Duodenal mucosa (tissue), 2 donors: Measurements from ENCODE around the gene CIC.

Experiments used
- H3K27ac ChIP-seq: one replicate; pipeline ENCODE4 v1.7.0; 2013; ENCODE audit warnings: low read depth, low read length
- H3K27me3 ChIP-seq, 2 donors: one replicate each; pipeline ENCODE4 v1.7.0; 2013; ENCODE audit warnings: low read length in 2 of 2, control low read depth in 1 of 2; ENCODE audit not compliant: insufficient read depth in 2 of 2, control insufficient read depth in 1 of 2
- H3K36me3 ChIP-seq, 2 donors: one replicate each; pipeline ENCODE4 v1.7.0; 2013; ENCODE audit warnings: low read length in 2 of 2, control low read depth in 1 of 2; ENCODE audit not compliant: insufficient read depth in 2 of 2, control insufficient read depth in 1 of 2
- H3K4me1 ChIP-seq, 2 donors: one replicate each; pipeline ENCODE4 v1.7.0; 2013; ENCODE audit warnings: low read length in 2 of 2, control low read depth in 1 of 2; ENCODE audit not compliant: insufficient read depth in 2 of 2, control insufficient read depth in 1 of 2
- H3K4me3 ChIP-seq, 2 donors: one replicate each; pipeline ENCODE4 v1.7.0; 2013; ENCODE audit warnings: low read length in 2 of 2, low read depth in 1 of 2
- H3K9ac ChIP-seq, 2 donors: one replicate each; pipeline ENCODE4 v1.7.0; 2013; ENCODE audit warnings: low read length in 2 of 2, low read depth in 1 of 2
- H3K9me3 ChIP-seq, 2 donors: one replicate each; pipeline ENCODE4 v1.7.0; 2013; ENCODE audit warnings: low read length in 2 of 2, control low read depth in 1 of 2; ENCODE audit not compliant: control insufficient read depth in 1 of 2

CIC gene

DNA sequence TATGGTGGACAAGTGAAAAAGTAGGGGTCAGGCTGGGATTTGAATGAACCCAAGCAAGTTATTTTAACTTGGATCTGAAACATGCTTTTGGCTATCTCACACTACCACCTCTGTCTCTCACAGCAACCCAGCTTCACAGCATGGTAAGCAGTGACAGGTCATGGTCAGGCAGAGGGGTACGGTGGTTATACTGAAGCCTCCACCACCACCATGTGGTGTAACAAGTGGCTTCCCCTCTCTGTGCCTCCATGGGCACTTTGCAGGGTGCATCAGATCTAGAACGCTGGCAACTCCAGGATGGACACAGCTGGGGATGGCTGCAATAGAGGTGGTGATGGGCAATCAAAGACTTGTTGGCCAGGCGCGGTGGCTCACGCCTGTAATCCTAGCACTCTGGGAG is 43.3 kb downstream of the CIC start:
- Histone ChIP-seq H3K4me3 (no peak overlapping the region), H3K27ac (no peak overlapping the region), H3K27me3 (peaks cover 17 to 30% of the 10 kb centered on the region in 2 donors), H3K4me1 (peaks cover 0 to 7% of the 10 kb centered on the region in 2 donors), H3K9ac (no peak overlapping the region), H3K36me3 (no peaks in the 10 kb centered on the region), H3K9me3 (no peaks in the 10 kb centered on the region)

DNA sequence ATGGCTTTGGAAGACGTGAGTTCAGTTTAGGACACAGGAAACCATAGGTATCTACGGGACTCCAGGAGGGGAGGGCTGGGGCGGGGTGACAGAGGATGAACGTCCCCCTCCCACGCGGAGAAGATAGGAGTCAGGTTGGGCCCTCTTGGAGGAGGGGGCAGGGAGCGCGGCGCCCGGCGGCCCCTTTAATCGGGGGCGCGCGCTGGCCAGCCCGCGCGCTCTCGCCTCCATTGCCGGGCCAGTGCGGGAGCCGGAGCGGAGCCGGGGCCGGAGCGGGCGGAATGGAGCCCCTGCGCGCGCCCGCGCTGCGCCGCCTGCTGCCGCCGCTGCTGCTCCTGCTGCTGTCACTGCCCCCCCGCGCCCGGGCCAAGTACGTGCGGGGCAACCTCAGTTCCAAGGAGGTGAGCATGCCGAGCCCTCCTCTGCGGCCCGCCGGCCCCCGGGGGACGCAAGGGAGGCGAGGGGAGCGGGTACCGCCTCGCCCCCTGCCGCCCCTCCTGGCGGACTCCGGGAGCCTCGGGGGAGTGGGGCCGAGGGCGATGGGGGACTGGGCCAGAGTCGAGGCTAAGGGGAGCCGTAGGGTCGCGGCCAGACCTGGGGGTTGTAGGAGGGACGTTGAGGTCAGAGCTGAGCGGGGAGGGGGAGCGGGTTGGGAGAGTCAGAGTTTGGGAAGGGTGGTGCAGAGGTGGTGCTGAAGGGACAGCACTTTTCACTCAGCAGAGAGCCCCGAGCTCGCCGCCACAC is 44.2 kb downstream of the CIC start, which contains the start of gene TMEM145:
Gene TMEM145, plus strand, starts transcription at position 214 of the 744 bp plus-strand sequence. Its CDS starts 68 bp downstream, at position 282.
- Histone ChIP-seq H3K4me3 (peak within 1 kb of the TSS; percentile 40 to 51), H3K27ac (no peak within 1 kb of the TSS), H3K9ac (no peak within 1 kb of the TSS), H3K4me1 (peaks cover 0 to 7% of the 10 kb centered on the region in 2 donors), H3K36me3 (no peaks in the 10 kb centered on the region), H3K27me3 (peaks cover 17 to 30% of the 10 kb centered on the region in 2 donors), H3K9me3 (no peaks in the 10 kb centered on the region)

DNA sequence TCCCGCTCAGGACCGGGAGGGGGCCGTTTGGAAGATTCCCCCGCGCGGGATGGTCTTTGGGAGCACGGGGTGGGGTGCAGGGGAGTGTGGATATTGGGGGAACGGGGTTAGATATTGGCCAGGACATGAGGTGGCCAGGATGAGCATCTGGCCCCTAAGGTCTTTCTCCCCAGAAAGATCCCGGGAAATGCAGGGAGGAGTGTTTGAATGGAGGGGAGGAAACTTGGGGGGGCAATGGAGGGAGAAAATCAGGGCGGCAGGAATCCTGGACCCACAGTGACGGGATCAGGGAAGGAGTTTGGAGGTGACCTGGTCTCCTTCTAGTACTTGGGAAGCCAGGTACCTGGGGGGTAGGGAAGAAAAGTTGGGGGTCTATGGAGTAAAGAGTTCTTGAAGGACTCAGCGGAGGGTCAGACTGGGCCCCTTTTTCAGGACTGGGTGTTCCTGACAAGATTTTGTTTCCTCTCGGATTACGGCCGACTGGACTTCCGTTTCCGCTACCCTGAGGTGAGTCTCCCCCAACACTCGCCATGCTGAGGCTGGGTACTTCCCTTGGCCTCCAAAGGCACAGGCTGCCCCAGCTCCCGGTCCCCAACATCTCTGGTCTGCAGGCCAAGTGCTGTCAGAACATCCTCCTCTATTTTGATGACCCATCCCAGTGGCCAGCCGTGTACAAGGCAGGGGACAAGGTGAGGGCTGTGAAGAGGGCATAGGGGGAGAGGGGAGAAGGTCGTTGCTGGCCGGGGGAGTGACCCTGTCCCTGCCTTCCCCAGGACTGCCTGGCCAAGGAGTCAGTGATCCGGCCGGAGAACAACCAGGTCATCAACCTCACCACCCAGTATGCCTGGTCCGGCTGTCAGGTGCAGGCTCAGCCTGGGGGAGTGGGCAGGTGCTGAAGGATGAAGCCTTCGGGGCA is 45.0 kb downstream of the CIC start:
- H3K9ac ChIP-seq: no peak overlapping the region
- H3K4me3 ChIP-seq: no peak overlapping the region
- peaks cover 17 to 30% of the 10 kb centered on the region in 2 donors for H3K27me3 ChIP-seq
- H3K4me1 ChIP-seq: peaks cover 0 to 7% of the 10 kb centered on the region in 2 donors
- H3K9me3 ChIP-seq: no peaks in the 10 kb centered on the region
- no peaks in the 10 kb centered on the region for H3K36me3 ChIP-seq
- H3K27ac ChIP-seq: no peak overlapping the region

DNA sequence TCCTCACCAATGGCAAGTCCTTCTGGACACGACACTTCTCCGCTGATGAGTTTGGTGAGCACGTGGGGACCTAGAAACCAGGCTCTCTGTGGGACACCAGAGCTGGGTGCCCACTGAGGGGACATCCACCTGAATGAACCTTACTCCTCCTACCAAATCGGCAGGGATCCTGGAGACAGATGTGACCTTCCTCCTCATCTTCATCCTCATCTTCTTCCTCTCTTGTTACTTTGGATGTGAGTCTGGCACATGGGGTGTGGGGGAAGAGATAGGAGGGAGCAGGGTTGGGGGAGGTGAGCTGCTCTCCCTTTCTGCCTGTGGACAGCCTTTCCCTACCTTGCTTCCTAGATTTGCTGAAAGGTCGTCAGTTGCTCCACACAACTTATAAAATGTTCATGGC is 46.0 kb downstream of the CIC start:
- Histone ChIP-seq H3K9ac (no peak overlapping the region), H3K4me3 (no peak overlapping the region), H3K4me1 (peaks cover 0 to 7% of the 10 kb centered on the region in 2 donors), H3K9me3 (no peaks in the 10 kb centered on the region), H3K36me3 (no peaks in the 10 kb centered on the region), H3K27me3 (peaks cover 17 to 30% of the 10 kb centered on the region in 2 donors), H3K27ac (no peak overlapping the region)

DNA sequence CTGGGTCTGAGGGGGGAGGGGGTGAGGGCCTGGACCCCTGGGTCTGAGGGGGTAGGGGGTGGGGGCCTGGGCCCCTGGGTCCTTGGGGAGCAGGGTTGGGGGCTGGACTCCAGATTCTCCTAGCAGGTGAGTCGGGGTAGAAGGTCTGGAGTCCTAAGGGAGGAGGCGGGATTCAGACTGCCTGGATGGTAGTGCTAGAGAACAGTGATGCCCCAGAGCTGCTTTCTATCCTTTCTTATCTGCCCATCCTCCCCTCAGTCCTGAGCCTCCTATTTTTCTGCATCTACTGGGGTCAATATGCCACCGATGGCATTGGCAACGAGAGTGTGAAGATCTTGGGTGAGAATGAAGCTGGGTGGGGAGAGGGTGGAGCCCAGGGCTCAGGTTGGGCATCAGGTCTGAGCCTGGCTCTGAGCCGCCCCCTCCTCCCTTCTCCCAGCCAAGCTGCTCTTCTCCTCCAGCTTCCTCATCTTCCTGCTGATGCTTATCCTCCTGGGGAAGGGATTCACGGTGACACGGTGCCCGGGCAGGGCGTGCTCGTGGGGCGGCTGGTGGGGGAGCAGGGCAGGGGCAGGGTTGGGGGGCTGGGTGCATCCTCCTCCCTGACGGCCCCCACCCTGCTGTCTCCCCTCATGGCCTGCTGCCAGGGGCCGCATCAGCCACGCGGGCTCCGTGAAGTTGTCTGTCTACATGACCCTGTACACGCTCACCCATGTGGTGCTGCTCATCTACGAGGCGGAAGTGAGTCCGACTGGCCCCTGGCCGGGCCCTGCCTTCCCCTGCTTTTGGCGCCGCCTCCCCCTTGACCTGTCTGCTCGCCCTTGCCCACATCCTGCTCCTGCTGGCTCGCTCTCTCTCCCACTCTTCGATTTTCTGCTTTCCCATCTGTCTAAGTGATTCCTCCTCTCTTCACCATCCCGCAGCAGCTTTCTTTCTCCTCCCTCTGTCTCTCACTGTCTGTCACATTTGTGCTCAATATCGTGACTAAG is 47.5 kb downstream of the CIC start:
- no peaks in the 10 kb centered on the region for H3K36me3 ChIP-seq
- H3K9ac ChIP-seq: no peak overlapping the region
- no peaks in the 10 kb centered on the region for H3K9me3 ChIP-seq
- peak overlapping the region in 1 of 2 donors; percentile 16 for H3K4me3 ChIP-seq
- H3K27me3 ChIP-seq: peaks cover 17 to 31% of the 10 kb centered on the region in 2 donors
- H3K27ac ChIP-seq: no peak overlapping the region
- peaks cover 0 to 7% of the 10 kb centered on the region in 2 donors for H3K4me1 ChIP-seq

DNA sequence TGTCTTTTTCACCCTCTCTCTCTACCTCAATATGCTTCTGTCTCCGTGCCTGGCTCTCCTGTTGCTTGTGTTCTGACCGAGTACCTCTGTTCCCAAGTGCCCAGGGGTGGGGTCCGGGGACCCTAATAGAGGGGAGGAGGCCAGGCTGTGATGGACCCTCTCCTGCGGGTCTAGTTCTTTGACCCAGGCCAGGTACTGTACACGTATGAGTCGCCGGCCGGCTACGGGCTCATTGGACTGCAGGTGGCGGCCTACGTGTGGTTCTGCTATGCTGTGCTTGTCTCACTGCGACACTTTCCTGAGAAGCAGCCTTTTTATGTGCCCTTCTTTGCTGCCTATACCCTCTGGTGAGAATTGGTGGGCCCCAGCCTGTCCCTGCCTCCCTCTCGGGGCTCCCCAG is 48.5 kb downstream of the CIC start:
- no peaks in the 10 kb centered on the region for H3K36me3 ChIP-seq
- no peak overlapping the region for H3K9ac ChIP-seq
- no peaks in the 10 kb centered on the region for H3K9me3 ChIP-seq
- H3K27me3 ChIP-seq: peaks cover 19 to 33% of the 10 kb centered on the region in 2 donors
- H3K4me1 ChIP-seq: peaks cover 0 to 7% of the 10 kb centered on the region in 2 donors
- no peak overlapping the region for H3K27ac ChIP-seq
- H3K4me3 ChIP-seq: no peak overlapping the region

DNA sequence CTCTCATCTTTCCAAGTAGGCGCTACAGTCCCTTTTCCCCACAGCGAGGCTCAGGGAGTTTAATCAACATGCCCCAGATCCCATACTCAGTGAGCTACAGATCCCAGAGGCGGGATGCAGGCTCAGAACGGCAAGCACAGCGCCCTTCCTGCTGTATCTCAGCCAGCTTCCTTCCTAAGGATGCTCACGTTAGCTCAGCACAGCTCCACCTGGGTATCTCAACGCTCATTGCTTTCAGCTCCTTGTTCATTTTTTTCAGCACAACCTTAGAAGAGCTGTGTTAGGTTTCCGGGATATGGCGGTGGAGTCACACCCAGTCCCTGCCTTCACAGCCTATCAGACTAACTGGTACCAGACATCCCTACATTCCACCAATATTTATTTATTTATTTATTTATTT is 53.3 kb downstream of the CIC start:
- Histone ChIP-seq H3K4me3 (no peak overlapping the region), H3K4me1 (peaks cover 13 to 16% of the 10 kb centered on the region in 2 donors), H3K27ac (no peak overlapping the region), H3K36me3 (no peaks in the 10 kb centered on the region), H3K9ac (no peak overlapping the region), H3K9me3 (no peaks in the 10 kb centered on the region), H3K27me3 (peaks cover 20 to 23% of the 10 kb centered on the region in 2 donors)

DNA sequence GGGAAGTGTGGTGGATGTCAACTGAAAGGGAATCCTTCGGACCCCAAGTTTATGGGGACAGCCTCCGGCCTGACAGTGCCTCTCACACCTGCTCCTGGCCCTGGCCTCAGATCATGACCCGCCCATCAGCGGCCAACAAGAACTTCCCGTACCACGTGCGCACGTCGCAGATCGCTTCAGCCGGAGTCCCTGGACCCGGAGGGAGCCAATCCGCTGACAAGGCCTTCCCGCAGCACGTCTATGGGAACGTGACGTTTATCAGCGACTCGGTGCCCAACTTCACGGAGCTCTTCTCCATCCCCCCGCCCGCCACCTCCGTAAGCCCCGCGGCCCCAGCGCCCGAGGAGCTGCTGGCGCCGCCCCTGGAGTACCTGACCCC is 54.4 kb downstream of the CIC start:
- H3K27me3 ChIP-seq: peaks cover 20 to 23% of the 10 kb centered on the region in 2 donors
- no peak overlapping the region for H3K27ac ChIP-seq
- H3K4me1 ChIP-seq: peaks cover 13 to 18% of the 10 kb centered on the region in 2 donors
- no peak overlapping the region for H3K9ac ChIP-seq
- H3K4me3 ChIP-seq: no peak overlapping the region
- H3K9me3 ChIP-seq: no peaks in the 10 kb centered on the region
- H3K36me3 ChIP-seq: no peaks in the 10 kb centered on the region

DNA sequence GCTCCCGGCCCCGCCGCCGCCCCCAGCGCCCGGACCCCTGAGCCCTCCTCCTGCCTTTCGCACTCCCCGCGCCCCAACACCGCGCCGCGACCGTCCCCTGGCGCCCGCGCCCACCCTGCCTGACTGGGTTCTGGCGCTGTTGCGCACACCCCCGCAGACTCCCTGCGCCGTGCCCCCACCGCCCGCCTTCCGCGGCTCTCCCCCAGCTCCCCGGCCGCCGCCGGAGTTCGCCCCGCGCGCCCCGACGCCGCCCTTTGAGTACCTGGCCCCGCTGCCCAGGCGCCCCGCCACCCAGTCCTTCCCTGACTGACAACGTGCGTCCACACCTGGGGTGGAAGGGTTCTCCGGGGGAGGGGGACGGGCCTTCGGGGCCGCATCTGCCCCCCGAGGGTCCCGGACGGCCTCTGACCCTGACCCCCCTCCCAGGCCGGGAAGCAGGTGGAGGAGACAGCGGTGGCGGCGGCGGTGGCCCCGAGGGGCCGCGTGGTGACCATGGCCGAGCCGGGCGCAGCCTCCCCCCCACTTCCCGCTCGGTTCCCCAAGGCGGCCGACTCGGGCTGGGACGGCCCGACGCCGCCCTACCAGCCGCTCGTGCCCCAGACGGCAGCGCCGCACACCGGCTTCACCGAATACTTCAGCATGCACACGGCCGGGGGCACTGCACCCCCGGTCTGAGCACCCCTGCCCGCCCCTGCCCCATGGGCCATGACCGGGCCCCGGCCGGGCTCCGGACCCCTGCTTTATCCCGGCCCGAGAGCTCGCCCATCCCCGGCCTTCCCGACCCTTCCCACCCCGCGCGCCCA is 55.0 kb downstream of the CIC start:
- no peak overlapping the region for H3K27ac ChIP-seq
- peaks cover 13 to 18% of the 10 kb centered on the region in 2 donors for H3K4me1 ChIP-seq
- H3K4me3 ChIP-seq: no peak overlapping the region
- H3K9me3 ChIP-seq: no peaks in the 10 kb centered on the region
- no peaks in the 10 kb centered on the region for H3K36me3 ChIP-seq
- peaks cover 20 to 23% of the 10 kb centered on the region in 2 donors for H3K27me3 ChIP-seq
- no peak overlapping the region for H3K9ac ChIP-seq
